Measurements from ENCODE around the gene RRAGC.

DNA sequence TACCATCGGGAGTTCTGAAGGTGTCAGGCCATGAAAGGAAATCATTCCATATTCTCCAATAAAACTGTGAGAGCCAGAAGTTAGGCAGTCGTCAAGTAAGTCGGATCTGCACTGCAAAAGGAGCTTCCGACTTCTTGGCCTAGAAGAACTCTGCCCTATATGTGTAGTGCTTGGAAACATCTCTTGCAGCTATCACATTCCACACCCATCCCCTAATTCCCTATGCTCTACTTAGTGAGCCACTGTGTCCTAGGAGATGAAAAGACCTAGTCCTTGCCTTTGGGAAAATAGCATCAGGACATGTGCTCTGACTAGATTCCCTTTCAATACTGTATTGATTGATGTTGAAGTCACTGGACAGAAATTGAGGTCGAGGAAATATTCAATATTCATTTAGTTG, 30.0 kb upstream of the RRAGC start:
- TF ChIP-seq EZH2phosphoT487 (IDR thresholded peaks at IDR 0.05): no peak
- TF ChIP-seq, protein P1, sequence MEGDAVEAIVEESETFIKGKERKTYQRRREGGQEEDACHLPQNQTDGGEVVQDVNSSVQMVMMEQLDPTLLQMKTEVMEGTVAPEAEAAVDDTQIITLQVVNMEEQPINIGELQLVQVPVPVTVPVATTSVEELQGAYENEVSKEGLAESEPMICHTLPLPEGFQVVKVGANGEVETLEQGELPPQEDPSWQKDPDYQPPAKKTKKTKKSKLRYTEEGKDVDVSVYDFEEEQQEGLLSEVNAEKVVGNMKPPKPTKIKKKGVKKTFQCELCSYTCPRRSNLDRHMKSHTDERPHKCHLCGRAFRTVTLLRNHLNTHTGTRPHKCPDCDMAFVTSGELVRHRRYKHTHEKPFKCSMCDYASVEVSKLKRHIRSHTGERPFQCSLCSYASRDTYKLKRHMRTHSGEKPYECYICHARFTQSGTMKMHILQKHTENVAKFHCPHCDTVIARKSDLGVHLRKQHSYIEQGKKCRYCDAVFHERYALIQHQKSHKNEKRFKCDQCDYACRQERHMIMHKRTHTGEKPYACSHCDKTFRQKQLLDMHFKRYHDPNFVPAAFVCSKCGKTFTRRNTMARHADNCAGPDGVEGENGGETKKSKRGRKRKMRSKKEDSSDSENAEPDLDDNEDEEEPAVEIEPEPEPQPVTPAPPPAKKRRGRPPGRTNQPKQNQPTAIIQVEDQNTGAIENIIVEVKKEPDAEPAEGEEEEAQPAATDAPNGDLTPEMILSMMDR (IDR thresholded peaks at IDR 0.05): no peak
